Measurements from ENCODE around the gene AMBRA1.

AMBRA1 gene, protein sequence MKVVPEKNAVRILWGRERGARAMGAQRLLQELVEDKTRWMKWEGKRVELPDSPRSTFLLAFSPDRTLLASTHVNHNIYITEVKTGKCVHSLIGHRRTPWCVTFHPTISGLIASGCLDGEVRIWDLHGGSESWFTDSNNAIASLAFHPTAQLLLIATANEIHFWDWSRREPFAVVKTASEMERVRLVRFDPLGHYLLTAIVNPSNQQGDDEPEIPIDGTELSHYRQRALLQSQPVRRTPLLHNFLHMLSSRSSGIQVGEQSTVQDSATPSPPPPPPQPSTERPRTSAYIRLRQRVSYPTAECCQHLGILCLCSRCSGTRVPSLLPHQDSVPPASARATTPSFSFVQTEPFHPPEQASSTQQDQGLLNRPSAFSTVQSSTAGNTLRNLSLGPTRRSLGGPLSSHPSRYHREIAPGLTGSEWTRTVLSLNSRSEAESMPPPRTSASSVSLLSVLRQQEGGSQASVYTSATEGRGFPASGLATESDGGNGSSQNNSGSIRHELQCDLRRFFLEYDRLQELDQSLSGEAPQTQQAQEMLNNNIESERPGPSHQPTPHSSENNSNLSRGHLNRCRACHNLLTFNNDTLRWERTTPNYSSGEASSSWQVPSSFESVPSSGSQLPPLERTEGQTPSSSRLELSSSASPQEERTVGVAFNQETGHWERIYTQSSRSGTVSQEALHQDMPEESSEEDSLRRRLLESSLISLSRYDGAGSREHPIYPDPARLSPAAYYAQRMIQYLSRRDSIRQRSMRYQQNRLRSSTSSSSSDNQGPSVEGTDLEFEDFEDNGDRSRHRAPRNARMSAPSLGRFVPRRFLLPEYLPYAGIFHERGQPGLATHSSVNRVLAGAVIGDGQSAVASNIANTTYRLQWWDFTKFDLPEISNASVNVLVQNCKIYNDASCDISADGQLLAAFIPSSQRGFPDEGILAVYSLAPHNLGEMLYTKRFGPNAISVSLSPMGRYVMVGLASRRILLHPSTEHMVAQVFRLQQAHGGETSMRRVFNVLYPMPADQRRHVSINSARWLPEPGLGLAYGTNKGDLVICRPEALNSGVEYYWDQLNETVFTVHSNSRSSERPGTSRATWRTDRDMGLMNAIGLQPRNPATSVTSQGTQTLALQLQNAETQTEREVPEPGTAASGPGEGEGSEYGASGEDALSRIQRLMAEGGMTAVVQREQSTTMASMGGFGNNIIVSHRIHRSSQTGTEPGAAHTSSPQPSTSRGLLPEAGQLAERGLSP (N-terminal part only)

GRCh38 chr11:46593550-46594373 is at the start of gene AMBRA1:
Gene AMBRA1, minus strand, starts transcription at chr11:46594023. Its CDS starts 45,643 bp downstream, at chr11:46548380.
- peak; percentile 53 to 70 for DNase-seq (ENCODE audit: low read depth in 2 of 2)

DNA sequence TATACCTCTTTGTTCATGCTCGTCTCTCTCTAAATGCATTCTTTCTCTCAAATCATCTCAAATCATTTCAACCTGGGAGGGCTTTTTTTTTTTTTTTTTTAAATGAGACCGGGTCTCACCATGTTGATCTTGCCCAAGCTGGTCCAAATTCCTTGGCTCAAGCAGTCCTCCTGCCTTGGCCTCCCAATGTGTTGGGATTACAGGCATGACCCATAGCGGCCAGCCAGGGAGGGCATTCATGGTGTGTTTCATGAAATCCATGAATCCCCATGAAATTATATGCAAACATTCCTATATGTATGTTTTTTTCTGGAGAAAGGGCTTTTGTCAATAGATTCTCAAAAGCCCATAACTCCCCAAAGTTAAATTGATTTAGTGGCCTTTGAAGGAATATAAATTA is 49.7 kb upstream of the AMBRA1 start:
- DNase-seq (ENCODE audit: low read depth in 2 of 2), result no peak

GRCh38 chr11:46642627-46643335 is 49.0 kb upstream of the AMBRA1 start:
- DNase-seq (ENCODE audit: low read depth in 2 of 2), result no peak

GRCh38 chr11:46641639-46642038 is 47.8 kb upstream of the AMBRA1 start:
- no peak for DNase-seq (ENCODE audit: low read depth in 2 of 2)

DNA sequence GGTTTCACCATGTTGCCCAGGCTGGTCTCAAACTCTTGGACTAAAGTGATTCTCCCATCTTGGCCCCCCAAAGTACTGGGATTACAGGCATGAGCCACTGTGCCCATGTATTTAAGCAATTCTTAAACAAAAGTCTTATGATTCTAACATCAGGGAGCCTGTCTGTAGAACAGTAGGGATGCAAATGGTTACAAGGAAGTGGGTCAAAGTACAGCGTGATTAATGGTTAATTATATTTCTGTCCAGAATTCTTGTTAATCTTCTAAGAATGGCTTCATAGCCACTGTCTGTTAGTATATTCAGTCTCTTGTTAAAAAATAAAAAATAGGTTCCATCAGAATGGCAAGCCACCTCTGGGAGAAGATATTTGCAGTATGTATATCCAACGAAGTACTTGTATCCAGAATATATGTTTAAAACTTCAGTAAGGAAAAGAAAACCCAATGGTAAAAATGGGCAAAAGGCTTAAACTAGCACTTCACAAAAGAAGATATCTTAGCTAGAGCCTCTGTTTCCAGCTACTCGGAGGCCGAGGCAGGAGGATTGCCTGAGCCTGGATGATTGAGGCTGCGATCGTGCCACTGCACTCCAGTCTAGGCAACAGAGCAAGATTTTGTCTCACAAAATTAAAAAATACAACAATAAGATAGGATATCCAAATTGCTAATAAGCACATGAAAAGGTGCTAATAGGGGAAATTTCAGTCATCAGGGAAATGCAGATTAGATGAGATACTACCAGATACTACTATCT is 46.4 kb upstream of the AMBRA1 start:
- no peak for DNase-seq (ENCODE audit: low read depth in 2 of 2)

DNA sequence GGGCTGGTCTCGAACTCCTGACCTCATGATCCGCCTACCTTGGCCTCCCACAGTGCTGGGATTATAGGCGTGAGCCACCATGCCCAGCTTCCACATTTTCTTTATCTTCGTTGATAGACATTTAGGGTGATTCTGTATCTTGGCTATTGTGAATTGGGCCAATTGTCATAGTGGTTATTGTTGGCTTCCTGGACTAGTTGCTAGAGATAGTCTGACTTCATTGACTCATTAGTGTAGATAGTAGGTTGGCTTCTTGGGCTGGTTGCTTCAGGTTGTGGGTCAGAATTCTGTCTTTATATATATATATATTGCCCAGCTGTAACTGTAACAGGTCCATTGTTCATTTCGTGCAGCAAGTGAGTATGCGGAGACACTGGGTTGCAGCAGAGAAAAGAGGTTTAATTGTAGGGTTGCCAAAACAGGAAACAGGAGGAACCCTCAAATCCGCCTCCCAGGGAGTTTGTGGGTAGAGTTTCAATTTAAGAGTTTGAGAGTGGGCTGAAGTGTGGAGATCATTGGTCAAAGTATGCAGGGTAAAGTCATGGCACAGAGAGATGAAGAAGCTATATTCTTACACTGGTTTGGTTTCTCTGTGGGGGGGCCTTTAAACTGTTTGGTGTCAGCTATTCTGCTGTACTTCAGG is 45.5 kb upstream of the AMBRA1 start:
- DNase-seq (ENCODE audit: low read depth in 2 of 2), result no peak

GRCh38 chr11:46637546-46637945 is 43.7 kb upstream of the AMBRA1 start:
- DNase-seq (ENCODE audit: low read depth in 2 of 2), result no peak

- DNase-seq (ENCODE audit: low read depth in 2 of 2), result no peak
Observed at GRCh38 chr11:46635557-46636139, 41.8 kb upstream of the AMBRA1 start.

DNA sequence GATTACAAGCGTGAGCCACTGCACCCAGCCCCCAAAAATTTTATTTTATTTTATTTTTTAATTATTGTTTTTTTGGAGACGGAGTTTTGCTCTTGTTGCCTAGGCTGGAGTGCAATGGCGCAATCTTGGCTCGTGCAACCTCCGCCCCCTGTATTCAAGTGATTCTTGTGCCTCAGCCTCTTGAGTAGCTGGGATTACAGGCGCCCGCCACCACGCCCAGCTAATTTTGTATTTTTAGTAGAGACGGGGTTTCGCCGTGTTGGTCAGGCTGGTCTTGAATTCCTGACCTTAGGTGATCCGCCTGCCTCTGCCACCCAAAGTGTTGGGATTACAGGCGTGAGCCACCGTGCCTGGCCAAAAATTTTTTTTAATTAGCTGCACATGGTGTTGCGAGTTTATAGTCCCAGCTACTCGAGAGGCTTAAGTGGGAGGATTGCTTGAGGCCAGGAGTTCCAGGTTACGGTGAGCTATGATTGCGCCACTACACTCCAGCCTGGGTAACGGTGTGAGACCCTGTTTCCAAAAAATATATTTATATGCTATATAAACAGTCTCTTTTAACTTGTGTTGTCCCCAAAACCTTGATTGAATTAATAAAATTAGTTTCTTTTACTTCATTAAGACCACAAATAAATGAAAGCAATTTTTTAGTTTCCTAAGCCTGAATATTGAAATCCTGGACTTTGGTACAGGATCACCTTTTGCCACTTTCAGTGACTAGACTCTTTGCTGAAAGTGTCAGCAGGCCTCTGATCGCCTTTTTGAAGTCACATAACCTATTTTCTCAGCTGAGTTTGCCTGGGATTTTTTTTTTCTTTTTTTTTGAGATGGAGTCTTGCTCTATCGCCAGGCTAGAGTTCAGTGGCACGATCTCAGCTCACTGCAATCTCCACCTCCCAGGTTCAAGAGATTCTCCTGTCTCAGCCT is 39.7 kb upstream of the AMBRA1 start:
- no peak for DNase-seq (ENCODE audit: low read depth in 2 of 2)

GRCh38 chr11:46632502-46632901 is 38.7 kb upstream of the AMBRA1 start:
- DNase-seq (ENCODE audit: low read depth in 2 of 2), result no peak

DNA sequence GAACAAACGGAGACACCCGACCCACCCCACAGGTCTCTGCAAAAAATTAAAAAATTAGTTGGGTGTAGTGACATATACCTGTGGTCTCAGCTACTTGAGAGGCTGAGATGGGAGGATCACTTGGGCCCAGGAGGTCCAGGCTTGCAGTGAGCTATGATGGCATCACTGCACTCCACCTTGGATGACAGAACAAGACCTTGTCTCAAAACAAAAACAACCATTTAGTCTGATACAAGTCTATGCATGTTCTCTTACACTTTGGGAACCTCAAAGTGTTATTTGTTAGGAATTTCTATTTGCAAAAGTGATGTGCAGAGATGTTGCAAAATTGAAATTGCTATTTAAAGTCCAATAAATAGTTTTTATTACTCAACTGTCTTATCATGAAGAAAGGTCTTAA is 37.9 kb upstream of the AMBRA1 start:
- DNase-seq (ENCODE audit: low read depth in 2 of 2), result no peak

DNA sequence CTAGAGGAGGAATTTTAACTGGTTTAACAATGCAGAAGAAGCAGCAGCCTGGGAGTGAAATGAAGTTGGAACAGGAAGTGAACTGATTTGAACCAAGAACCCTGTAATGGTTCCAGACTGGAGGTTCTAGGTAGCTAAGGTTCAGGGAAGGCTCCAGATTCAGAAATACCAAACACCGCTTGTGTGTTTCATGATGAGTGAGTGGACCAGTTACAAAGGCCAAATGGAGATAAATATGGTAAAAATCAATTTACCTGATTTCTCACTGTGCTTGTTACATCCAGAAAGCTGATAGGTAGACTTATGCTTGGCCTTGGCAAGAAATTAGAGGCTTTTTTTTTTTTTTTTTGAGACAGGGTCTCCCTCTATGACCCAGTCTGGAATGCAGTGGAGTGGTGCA is 36.4 kb upstream of the AMBRA1 start:
- DNase-seq (ENCODE audit: low read depth in 2 of 2), result no peak

DNA sequence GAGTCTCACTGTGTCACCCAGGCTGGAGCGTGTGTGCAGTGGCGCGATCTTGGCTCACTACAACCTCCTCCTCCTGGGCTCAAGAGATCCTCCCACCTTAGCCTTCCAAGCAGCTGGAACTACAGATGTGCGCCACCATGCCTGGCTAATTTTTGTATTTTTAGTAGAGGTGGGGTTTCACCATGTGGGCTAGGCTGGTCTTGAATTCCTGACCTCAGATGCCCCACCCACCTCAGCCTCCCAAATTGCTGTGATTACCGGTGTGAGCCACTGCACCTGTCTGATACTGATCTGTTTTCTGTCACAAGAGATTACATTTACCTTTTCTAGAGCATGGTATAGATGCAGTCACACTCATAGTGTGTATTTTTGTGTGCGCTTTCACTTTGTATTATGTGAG is 35.1 kb upstream of the AMBRA1 start:
- DNase-seq (ENCODE audit: low read depth in 2 of 2), result no peak

GRCh38 chr11:46625406-46625805 is 31.6 kb upstream of the AMBRA1 start:
- DNase-seq (ENCODE audit: low read depth in 2 of 2), result no peak

GRCh38 chr11:46618837-46619236 is 25.0 kb upstream of the AMBRA1 start:
- no peak for DNase-seq (ENCODE audit: low read depth in 2 of 2)

DNA sequence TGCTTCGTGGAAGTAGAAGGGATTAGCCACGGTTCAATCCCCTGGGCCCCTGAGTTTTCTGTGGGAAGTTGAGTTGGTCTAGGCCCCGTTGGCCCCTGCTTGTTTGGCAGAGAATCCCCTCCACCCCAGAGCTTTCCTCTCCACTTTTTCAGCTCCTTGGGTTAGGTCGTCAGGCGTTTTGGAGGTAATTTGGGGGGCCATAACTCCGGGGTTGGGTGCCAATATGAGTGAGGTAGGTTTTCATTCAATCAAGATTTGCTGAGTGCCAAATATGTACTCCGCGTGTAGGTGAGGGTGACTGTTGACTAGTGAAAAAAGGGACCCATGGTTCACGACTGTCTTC is 24.1 kb upstream of the AMBRA1 start:
- DNase-seq (ENCODE audit: low read depth in 2 of 2), result no peak

DNA sequence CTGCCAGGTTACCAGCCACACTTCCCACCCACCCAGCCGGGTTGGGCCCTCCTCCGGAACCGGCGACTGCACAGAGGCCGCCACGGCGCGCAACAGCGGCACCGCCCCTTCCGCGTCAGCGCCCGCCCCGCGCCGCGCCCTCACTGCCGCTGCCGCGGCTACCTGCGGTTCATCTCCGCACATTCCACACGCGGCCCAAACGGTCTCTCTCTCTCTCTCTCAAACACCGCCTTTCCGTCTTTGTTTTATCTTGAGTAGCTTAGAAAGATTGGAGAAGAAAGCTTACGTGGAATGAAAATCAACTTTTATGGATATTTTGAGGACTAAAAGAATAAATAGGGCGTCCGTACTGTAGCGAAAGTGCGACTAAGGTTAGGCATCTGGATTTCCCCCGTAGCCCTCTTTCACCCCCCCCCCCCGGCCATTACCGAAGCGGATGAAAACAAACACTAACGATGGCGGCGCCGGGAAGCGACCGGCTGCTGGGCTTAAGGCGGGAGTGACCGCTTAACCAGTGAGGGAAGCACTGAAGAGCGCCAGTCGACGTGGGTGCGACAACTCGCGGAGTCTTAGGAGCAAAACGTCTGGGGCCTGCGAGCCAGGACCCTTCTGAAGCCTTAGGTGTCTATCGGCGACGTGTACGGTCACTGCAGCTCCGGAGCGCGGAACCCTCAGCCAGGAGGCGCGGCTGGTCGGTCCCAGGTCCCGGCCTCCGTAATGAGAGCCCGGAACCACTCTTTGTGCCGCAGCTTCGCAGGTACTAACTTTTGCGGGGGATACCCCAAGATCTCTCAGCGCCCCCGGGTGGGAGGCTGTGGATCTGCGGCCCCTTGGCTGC is 23.5 kb upstream of the AMBRA1 start, which contains the start of the genes ATG13 and HARBI1:
Gene ATG13 (plus strand): TSS at position 420 of the 838 bp plus-strand sequence. CDS start 26,739 bp downstream, outside the sequence.
Gene HARBI1 (minus strand): TSS at position 94 of the 838 bp plus-strand sequence. CDS start 990 bp downstream, outside the sequence.
- DNase-seq (ENCODE audit: low read depth in 2 of 2), result peak; percentile 82 to 88
